HG03139 (cell line): ENCODE measurements around the gene RELT.
"Not testable (repeated sequence)": the region's sequence is repeated elsewhere in the genome, so short reads cannot be mapped to it uniquely, and the experiment has no call there.

ENCODE experiments used
- ATAC-seq: cut with Tn5 transposase; IDR thresholded peaks from one replicate; pipeline ENCODE4 v1.9.1; 2021; ENCODE audit not compliant: unreplicated experiment

RELT gene

DNA sequence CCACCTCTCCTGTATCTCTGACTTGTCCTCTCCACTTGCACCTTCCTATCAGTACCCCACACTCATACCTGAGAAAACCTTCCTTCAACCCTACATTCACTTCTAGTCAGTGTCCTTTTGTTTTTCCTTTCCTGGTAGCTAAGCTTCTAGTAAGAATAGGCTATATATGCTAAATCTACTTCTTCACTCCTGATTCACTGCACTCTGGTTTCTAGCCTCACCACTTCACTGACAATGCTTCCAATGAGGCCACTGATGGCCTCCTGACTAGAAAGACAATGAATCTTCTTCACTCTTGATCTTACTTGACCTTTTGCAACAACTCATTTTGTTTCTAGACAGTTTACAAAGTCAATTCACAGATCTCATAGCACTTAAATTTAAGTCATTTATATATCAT is 52.0 kb downstream of the RELT start:
- ATAC-seq: no peak

DNA sequence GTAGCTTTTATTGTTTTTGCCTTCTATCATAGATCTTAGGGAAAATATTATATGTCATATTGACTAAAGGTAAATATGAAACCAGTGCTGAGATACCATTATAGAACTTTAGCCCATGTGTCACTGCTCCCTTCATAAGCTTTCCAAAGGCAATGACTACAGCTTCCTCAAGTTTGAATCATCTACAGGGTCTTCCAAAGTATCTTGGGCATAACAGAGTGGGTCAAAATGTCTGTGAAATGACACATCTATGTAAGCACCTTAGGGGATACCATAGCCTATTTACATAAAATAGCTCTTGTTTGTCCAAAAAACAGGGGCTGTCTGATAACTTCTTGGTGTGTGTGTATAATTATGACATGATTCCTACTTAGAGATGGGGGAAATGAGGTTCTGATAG is 52.5 kb downstream of the RELT start:
- no peak for ATAC-seq

DNA sequence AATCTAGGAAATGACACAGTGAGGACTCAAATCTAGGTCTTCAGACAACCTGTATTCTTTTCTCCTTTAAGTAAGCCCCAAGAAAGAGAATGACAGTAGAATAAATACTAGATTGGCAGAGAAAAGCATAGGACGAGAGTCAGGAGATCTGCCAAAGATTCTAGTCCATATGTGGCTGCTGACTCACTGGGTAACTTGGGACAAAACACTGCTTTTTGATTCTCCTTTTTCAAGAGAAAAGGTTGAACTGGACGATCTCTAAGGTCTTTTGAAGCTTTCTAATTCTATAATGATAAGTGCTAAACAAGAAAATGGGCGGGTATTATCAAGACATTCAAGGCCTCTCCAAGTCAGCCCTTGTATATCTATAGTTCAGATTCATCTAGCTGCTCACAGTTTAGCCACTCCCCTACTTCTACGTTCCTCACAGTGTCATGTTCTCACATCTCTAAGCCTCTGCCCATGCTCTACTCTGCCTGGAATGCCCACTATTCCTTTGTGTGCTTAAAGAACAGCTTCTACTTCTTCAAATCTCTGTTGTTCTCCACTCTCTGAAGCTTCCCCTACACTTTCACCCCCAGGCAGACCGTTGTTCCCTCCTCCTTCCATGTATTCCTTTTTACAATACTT is 53.0 kb downstream of the RELT start:
- no peak for ATAC-seq

DNA sequence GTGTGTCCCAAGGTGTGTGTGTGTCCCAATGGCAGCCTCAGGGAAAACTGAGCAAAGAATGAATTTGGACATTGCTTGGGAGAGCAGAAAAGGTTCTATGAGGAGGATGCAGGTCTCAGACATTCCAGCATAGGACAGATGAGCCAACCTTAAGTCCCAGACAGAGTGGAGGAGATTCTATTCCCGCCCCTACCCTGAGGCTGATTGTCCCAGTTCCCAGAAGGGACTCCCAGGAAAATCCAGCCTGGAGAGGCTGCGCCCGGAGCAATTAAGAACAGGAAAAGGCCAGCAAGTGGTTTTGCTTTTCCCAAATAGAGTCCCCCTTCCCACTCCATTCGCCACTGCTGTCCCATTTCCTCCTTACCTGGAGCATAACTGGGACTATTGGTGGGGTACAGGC is 54.1 kb downstream of the RELT start:
- no peak for ATAC-seq

DNA sequence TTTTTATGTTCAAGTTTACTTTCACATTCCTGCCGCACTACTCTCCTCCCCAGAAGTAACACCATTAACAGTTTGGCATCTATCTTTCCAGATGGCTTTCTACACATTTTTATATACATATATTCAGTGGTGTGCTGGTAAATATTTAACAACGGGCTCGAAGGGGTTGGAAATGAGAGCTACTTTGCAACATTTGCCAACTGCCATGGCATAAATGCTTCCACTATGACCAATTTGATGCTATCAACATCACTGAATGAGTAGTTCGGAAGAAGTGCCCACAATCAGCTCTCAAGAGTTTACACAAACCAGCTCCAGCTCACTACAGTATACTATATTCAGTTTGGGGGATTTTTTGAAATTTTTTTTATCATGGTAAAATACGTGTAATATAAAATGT is 55.2 kb downstream of the RELT start:
- no peak for ATAC-seq

- ATAC-seq: not testable (repeated sequence)
Measured at GRCh38 chr11:73436859-73437258, 60.7 kb downstream of the RELT start.

DNA sequence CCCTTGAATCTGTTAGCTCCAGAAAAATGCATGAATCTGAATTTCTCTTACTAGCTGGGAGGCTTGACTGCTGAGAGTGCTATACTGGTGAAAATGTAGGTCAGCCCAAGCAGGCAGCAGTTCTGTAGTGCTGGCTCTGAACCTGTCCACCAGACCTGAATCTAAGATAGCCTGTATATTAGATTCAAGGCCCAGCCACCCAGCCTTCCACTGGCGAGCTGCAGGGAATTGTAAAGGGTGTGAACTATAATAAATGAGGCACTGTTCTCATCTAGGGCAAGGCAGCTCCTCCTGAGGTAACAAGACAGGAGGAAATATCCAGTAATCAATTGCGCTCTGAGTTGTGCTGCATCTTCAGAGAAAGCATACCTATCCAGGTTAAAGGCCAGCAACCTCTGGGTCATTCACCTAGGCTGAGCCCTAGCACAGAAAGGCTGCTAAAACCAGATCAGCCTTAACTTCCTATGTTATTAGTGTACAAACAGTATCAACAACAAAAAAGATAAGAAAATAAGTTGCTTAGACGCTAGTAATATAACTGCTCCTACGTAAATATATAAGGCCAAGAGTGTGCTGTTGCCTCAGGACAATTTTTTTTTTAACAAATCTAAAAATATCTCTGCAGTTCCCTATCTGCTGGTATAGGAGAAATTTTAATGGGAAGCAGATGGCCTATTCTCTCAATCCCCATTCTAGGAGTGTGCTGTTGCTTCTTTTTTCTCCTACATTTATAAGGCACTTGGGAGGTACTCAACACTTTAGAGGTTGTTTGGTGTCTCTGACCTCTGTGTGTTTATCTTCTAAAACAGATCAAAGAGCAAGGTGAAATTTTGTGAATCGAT is 63.0 kb downstream of the RELT start:
- no peak for ATAC-seq

- ATAC-seq: no peak
Measured at GRCh38 chr11:73445980-73446379, 69.8 kb downstream of the RELT start.

DNA sequence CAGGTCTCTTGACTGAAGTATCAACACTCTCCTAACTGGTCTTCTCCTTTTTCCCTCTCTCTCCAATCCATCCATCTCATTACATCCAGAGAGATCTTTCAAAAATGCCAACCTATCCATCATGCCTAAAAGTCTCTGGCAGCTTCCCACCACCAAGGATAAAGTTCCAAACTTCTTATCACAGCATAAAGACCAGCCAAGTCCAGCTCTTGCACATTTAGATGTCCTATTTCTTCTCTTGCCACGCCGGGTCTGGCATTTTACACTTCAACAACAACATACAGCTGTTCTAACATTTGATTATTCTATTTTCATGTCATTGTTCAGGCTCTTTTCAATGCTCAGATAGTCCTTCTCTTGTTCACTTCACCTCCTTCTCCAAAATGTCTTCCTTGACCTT is 70.6 kb downstream of the RELT start:
- ATAC-seq: no peak
